WTC11 (cell line): Measurements from ENCODE around the gene KLF1. TPM values are rescaled to one million over a fixed set of nuclear protein-coding genes. Genes with fewer than 3 reads are reported as not detected.
A peak's percentile ranks its signal among the peaks of the same experiment; 100 is the strongest.

Source experiments
- ATAC-seq: fragments of 200-7000 bp; cut with Tn5 transposase; 2 replicates; pipeline ENCODE4 v1.10.0; 2021; ENCODE audit warnings: mild to moderate bottlenecking, moderate library complexity
- CTCF ChIA-PET: fragments of 300-600 bp; sonication (Branson Sonifier 250); formaldehyde crosslinking; loops from one replicate; lab custom pipeline; 2021; ENCODE audit warnings: antibody characterized with exemption; lab: Charles Lee
- POLR2A ChIA-PET: fragments of 350-600 bp; sonication (Branson Sonifier 250); formaldehyde crosslinking; loops from one replicate; lab custom pipeline; 2021; ENCODE audit warnings: antibody characterized with exemption; lab: Charles Lee
- DNase-seq: peaks from one replicate; pipeline ENCODE4 v3.0.0; 2021; ENCODE audit warnings: low spot score
- H3K27ac Mint-ChIP-seq: 2 replicates; pipeline ENCODE4 v1.8.0; 2021; ENCODE audit warnings: mixed read lengths
- H3K27me3 Mint-ChIP-seq: 2 replicates; pipeline ENCODE4 v1.8.0; 2021; ENCODE audit warnings: low read depth, mild to moderate bottlenecking, moderate library complexity, mixed read lengths
- H3K36me3 Mint-ChIP-seq: 2 replicates; pipeline ENCODE4 v1.8.0; 2021; ENCODE audit warnings: mixed read lengths
- H3K4me1 Mint-ChIP-seq: 2 replicates; pipeline ENCODE4 v1.8.0; 2022; ENCODE audit warnings: mixed read lengths
- H3K4me3 Mint-ChIP-seq: 2 replicates; pipeline ENCODE4 v1.8.0; 2021; ENCODE audit warnings: mild to moderate bottlenecking, moderate library complexity, mixed read lengths
- H3K9me3 Mint-ChIP-seq: 2 replicates; pipeline ENCODE4 v1.8.0; 2021; ENCODE audit warnings: mixed read lengths
- CDX4 ChIP-seq: fragments of 250-450 bp; sonication (Bioruptor Pico); IDR thresholded peaks from 2 replicates; pipeline ENCODE4 v1.9.0; 2021; ENCODE audit warnings: moderate library complexity, mild to moderate bottlenecking, inconsistent platforms, borderline replicate concordance
- ERG ChIP-seq: fragments of 250-450 bp; sonication (Bioruptor Pico); IDR thresholded peaks from 2 replicates; pipeline ENCODE4 v1.8.0; 2021; ENCODE audit warnings: mild to moderate bottlenecking
- TEAD4 ChIP-seq: sonication (generic); formaldehyde crosslinking; IDR thresholded peaks from 2 replicates; pipeline ENCODE4 v1.8.0; 2022; ENCODE audit warnings: mild to moderate bottlenecking, missing genetic modification reagents
- ZNF317 ChIP-seq: sonication (generic); formaldehyde crosslinking; IDR thresholded peaks from 2 replicates; pipeline ENCODE4 v1.8.1; 2023; ENCODE audit warnings: low read depth, mild to moderate bottlenecking, moderate library complexity, missing genetic modification reagents, borderline replicate concordance
- ZNF416 ChIP-seq: fragments of 250-450 bp; sonication (Bioruptor Pico); IDR thresholded peaks from 2 replicates; pipeline ENCODE4 v1.9.0; 2021; ENCODE audit warnings: mild to moderate bottlenecking, inconsistent platforms
- ZNF512 ChIP-seq: sonication (generic); formaldehyde crosslinking; IDR thresholded peaks from 2 replicates; pipeline ENCODE4 v1.8.1; 2022; ENCODE audit warnings: missing genetic modification reagents, borderline replicate concordance
- total RNA-seq: library from RNA; stranded (reverse); gene quantifications from 3 replicates; pipeline ENCODE4 v1.2.3, GENCODE V29; 2021
- TF ChIP-seq, protein P1 (sequence below): fragments of 200-600 bp; IDR thresholded peaks from 2 replicates; pipeline ENCODE4 v1.8.0; 2022; ENCODE audit warnings: antibody characterized with exemption
- TF ChIP-seq, protein P2 (sequence below): sonication (generic); formaldehyde crosslinking; conservative IDR thresholded peaks from 2 replicates; pipeline ENCODE4 v1.8.1; 2022; ENCODE audit warnings: mild to moderate bottlenecking, missing genetic modification reagents
- TF ChIP-seq, protein P3 (sequence below): sonication (generic); formaldehyde crosslinking; IDR thresholded peaks from 2 replicates; pipeline ENCODE4 v1.8.1; 2022; ENCODE audit warnings: low read depth, mild to moderate bottlenecking, moderate library complexity, missing genetic modification reagents, borderline replicate concordance
- TF ChIP-seq, protein P4 (sequence below): fragments of 250-450 bp; sonication (Bioruptor Pico); IDR thresholded peaks from 2 replicates; pipeline ENCODE4 v1.9.0; 2021; ENCODE audit warnings: mild to moderate bottlenecking

Gene KLF1
- total RNA-seq, 1 experiment from 2014 or later: 0.72 TPM

- DNase-seq: no peak
- ChIA-PET POLR2A (interaction anchor here (1.2 to 3.1 kb wide), 3 partner anchors 9 to 17 kb away, joined by 4 to 18 read pairs (median 5); partner anchors contain the start of gene GCDH), CTCF (interaction anchor here (0.6 to 2.4 kb wide), 8 partner anchors 10 to 114 kb away, joined by 3 to 49 read pairs (median 6); no protein-coding TSS in a partner anchor)
- Mint-ChIP-seq H3K27me3 (peaks cover 27% of the 10 kb centered on the region), H3K27ac (no peak overlapping the region), H3K4me3 (peak overlapping the region; percentile 67), H3K36me3 (peaks cover 50% of the 10 kb centered on the region), H3K9me3 (peaks cover 8% of the 10 kb centered on the region), H3K4me1 (no peaks in the 10 kb centered on the region)
- ATAC-seq: no peak
- TF ChIP-seq ERG (CRISPR knock-in tag) (no peak), TEAD4 (no peak), CDX4 (CRISPR knock-in tag) (no peak), ZNF416 (CRISPR knock-in tag) (no peak), ZNF317 (CRISPR knock-in tag) (no peak), ZNF512 (CRISPR knock-in tag) (no peak)
- TF ChIP-seq, protein P1, sequence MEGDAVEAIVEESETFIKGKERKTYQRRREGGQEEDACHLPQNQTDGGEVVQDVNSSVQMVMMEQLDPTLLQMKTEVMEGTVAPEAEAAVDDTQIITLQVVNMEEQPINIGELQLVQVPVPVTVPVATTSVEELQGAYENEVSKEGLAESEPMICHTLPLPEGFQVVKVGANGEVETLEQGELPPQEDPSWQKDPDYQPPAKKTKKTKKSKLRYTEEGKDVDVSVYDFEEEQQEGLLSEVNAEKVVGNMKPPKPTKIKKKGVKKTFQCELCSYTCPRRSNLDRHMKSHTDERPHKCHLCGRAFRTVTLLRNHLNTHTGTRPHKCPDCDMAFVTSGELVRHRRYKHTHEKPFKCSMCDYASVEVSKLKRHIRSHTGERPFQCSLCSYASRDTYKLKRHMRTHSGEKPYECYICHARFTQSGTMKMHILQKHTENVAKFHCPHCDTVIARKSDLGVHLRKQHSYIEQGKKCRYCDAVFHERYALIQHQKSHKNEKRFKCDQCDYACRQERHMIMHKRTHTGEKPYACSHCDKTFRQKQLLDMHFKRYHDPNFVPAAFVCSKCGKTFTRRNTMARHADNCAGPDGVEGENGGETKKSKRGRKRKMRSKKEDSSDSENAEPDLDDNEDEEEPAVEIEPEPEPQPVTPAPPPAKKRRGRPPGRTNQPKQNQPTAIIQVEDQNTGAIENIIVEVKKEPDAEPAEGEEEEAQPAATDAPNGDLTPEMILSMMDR: no peak
Observed at GRCh38 chr19:12873891-12874745, 12.9 kb downstream of the KLF1 start.

DNA sequence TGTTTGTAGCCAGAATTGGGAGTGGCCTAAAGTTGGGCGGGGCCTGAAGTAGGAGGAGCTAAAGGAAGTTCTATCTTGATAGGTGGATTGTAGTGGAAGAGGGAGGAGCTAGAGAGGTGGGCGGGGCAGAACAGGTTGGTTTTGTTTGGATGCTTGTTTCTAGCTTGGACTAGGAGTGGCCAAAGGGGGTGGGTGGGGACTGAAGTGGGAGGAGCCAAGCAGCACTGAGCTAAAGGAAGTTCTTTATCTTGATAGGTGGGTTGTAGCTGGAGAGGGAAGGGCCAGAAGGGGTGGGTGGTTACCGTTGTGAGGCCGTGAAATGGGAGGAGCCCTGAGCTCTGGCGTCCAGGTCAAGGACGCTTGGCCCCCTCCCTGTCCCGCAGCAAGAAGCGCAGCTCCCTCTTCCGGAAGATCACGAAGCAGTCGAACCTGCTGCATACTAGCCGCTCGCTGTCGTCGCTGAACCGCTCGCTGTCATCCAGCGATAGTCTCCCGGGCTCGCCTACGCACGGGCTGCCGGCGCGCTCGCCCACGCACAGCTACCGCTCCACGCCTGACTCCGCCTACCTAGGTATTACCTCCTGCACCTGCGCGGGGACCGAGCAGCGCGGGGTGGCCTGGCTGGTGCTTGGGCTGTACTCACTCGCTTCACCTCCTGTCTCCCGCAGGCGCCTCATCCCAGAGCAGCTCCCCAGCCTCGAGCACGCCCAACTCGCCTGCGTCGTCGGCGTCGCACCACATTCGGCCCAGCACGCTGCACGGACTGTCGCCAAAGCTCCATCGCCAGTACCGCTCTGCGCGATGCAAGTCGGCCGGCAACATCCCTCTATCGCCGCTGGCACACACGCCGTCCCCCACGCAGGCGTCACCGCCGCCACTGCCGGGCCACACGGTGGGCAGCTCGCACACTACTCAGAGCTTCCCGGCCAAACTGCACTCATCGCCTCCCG, 13.8 kb downstream of the KLF1 start:
- ATAC-seq: peak; percentile 86
- H3K27ac Mint-ChIP-seq: no peak overlapping the region
- TF ChIP-seq, protein P2, sequence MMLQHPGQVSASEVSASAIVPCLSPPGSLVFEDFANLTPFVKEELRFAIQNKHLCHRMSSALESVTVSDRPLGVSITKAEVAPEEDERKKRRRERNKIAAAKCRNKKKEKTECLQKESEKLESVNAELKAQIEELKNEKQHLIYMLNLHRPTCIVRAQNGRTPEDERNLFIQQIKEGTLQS: no peak
- TF ChIP-seq, protein P3, sequence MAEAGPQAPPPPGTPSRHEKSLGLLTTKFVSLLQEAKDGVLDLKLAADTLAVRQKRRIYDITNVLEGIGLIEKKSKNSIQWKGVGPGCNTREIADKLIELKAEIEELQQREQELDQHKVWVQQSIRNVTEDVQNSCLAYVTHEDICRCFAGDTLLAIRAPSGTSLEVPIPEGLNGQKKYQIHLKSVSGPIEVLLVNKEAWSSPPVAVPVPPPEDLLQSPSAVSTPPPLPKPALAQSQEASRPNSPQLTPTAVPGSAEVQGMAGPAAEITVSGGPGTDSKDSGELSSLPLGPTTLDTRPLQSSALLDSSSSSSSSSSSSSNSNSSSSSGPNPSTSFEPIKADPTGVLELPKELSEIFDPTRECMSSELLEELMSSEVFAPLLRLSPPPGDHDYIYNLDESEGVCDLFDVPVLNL (CRISPR knock-in tag): no peak
- TF ChIP-seq, protein P4, sequence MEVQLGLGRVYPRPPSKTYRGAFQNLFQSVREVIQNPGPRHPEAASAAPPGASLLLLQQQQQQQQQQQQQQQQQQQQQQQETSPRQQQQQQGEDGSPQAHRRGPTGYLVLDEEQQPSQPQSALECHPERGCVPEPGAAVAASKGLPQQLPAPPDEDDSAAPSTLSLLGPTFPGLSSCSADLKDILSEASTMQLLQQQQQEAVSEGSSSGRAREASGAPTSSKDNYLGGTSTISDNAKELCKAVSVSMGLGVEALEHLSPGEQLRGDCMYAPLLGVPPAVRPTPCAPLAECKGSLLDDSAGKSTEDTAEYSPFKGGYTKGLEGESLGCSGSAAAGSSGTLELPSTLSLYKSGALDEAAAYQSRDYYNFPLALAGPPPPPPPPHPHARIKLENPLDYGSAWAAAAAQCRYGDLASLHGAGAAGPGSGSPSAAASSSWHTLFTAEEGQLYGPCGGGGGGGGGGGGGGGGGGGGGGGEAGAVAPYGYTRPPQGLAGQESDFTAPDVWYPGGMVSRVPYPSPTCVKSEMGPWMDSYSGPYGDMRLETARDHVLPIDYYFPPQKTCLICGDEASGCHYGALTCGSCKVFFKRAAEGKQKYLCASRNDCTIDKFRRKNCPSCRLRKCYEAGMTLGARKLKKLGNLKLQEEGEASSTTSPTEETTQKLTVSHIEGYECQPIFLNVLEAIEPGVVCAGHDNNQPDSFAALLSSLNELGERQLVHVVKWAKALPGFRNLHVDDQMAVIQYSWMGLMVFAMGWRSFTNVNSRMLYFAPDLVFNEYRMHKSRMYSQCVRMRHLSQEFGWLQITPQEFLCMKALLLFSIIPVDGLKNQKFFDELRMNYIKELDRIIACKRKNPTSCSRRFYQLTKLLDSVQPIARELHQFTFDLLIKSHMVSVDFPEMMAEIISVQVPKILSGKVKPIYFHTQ (CRISPR knock-in tag): no peak
- H3K4me3 Mint-ChIP-seq: peak overlapping the region; percentile 67
- H3K27me3 Mint-ChIP-seq: peaks cover 30% of the 10 kb centered on the region
- H3K9me3 Mint-ChIP-seq: peaks cover 8% of the 10 kb centered on the region
- CTCF ChIA-PET: interaction anchor here (0.5 to 2.4 kb wide), 27 partner anchors 8 to 323 kb away, joined by 3 to 49 read pairs (median 5); partner anchors contain the start of genes BEST2, GCDH, JUNB and SYCE2
- peaks cover 50% of the 10 kb centered on the region for H3K36me3 Mint-ChIP-seq
- no peaks in the 10 kb centered on the region; the same call in 1 of the 2 replicates for H3K4me1 Mint-ChIP-seq
- DNase-seq: peak; percentile 89
- POLR2A ChIA-PET: interaction anchor here (0.5 to 3.1 kb wide), 9 partner anchors 8 to 733 kb away, joined by 3 to 18 read pairs (median 4); partner anchors contain the start of genes DNASE2, GCDH, RNASEH2A and ZNF20
